Astrocyte of the spinal cord (primary cell): ENCODE data around the gene TMEM221.

ENCODE experiments used
- DNase-seq: peaks from one replicate; pipeline ENCODE4 v3.0.0; 2011; ENCODE audit warnings: low read depth, low spot score
- H3K4me3 ChIP-seq: 2 replicates; pipeline ENCODE4 v1.5.1; 2011; ENCODE audit warnings: low read depth, mild to moderate bottlenecking, low read length, moderate library complexity
- CTCF ChIP-seq: IDR thresholded peaks from 2 replicates; pipeline ENCODE4 v1.5.1; 2012; ENCODE audit warnings: low read depth, mild to moderate bottlenecking, low read length, inconsistent platforms
- in situ Hi-C: cut with HindIII; loops from 2 replicates; pipeline ENCODE4 v1.10.0; 2017; ENCODE audit warnings: low sequenced_read_pairs

TMEM221 gene

GRCh38 chr19:17448131-17448967 is at the start of gene TMEM221:
TMEM221 (minus strand) TSS chr19:17448668; CDS start chr19:17448462, 206 bp downstream.
- TF ChIP-seq CTCF = peak; percentile 47
- in situ Hi-C loops = no loop called here
- H3K4me3 ChIP-seq = peak within 1 kb of the TSS; percentile 17
- no peak for DNase-seq

GRCh38 chr19:17497149-17497798 is 48.8 kb upstream of the TMEM221 start:
- no peak for DNase-seq
- no peak overlapping the region for H3K4me3 ChIP-seq
- TF ChIP-seq CTCF = no peak
- in situ Hi-C loops = no loop called here

DNA sequence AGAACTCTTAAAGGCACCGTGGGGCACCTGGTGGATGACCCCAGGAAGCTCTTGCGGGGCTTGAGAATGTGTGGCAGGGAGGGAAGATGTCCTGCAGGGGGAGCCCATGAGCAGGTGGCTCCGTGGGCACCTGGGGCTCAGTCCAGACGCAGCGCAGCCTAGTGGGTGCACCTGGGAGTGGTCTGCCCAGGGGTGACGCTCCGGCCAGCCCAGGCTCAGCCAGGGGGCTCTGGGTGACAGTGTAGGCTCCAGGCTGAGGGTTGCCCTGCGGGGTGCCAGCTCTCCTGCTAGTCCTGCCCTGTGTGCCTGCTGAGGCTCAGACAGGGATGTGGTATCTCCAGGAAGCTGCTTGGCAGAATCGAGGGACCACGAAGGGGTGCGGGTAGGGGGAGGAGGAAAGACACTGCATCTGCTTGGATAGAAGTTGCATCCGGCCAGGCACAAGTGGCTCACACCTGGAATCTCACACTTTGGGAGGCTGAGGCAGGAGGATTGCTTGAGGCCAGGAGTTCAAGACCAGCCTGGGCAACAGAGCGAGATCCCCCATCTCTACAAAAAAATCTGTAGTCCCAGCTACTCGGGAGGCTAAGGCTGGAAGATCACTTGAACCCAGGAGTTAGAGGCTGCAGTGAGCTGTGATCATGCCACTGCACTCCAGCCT is 48.0 kb upstream of the TMEM221 start:
- in situ Hi-C loops = no loop called here
- no peak overlapping the region for H3K4me3 ChIP-seq
- peak; percentile 59 for DNase-seq
- peak; percentile 93 for TF ChIP-seq CTCF

- in situ Hi-C loops = no loop called here
- no peak overlapping the region for H3K4me3 ChIP-seq
- no peak for DNase-seq
- TF ChIP-seq CTCF = no peak
These were observed 47.3 kb upstream of the TMEM221 start for GRCh38 chr19:17495639-17496296.

DNA sequence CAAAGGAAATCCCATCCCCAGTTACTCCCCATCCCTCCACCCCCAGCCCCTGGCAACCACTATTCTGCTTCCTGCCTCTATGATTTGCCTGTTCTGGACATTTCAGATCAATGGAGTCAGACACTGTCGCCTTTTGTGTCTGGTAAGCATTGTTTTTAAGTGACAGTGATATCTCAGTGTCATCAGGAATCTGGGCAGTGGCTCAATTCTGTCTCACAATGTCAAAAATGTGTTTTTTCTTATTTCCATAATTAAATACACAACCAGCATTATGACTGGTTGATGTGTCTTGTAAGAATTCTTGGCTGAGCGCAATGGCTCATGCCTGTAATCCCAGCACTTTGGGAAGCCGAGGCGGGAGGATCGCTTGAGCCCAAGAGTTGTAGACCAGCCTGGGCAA is 42.8 kb upstream of the TMEM221 start:
- in situ Hi-C loops = no loop called here

More for the DNA sequence above, 42.8 kb upstream of the TMEM221 start:
- DNase-seq = no peak
- no peak overlapping the region for H3K4me3 ChIP-seq
- no peak for TF ChIP-seq CTCF
